Measurements from ENCODE around the gene KCNJ5. TPM values are rescaled to one million over a fixed set of nuclear protein-coding genes. Genes with fewer than 3 reads are reported as not detected.

Gene KCNJ5
- polyA plus RNA-seq, 1 donor (not counting 4 experiments of a cell fraction or from before 2014, with no cell fraction given), result 0.59 TPM

- TF ChIP-seq CTCF (optimal IDR thresholded peaks at IDR 0.05 in 1 of 3, IDR thresholded peaks at IDR 0.05 in 1 of 3, conservative IDR thresholded peaks at IDR 0.05 in 1 of 3; ENCODE audit: extremely low read depth in 1 of 3, insufficient read depth in 2 of 3, low read length in 3 of 3) (no peak), EZH2 (IDR thresholded peaks at IDR 0.05; ENCODE audit: low read length) (no peak)
- no peaks in the 10 kb centered on the region for H3K9me1 ChIP-seq (ENCODE audit: control insufficient read depth, extremely low read depth, insufficient read depth, low read length)
These were observed 44.2 kb upstream of the KCNJ5 start for GRCh38 chr11:128846985-128847384.

GRCh38 chr11:128848815-128849455 is 42.2 kb upstream of the KCNJ5 start:
- DNase-seq (ENCODE audit: low read depth, low spot score) (no peak), FAIRE-seq (no peak)
- Histone ChIP-seq H3K4me3 (ENCODE audit: control insufficient read depth in 2 of 3, extremely low read depth in 1 of 3, insufficient read depth in 2 of 3, low read depth in 1 of 3, low read length in 3 of 3) (no peak overlapping the region), H3K36me3 (ENCODE audit: control insufficient read depth in 2 of 2, extremely low read depth in 1 of 2, insufficient read depth in 2 of 2, low read length in 2 of 2) (no peaks in the 10 kb centered on the region), H3K4me2 (ENCODE audit: control insufficient read depth, extremely low read depth, insufficient read depth, low read depth, low read length) (no peak overlapping the region), H3K9ac (ENCODE audit: control insufficient read depth, extremely low read depth, insufficient read depth, low read length) (no peak overlapping the region), H3K9me1 (ENCODE audit: control insufficient read depth, extremely low read depth, insufficient read depth, low read length) (no peaks in the 10 kb centered on the region), H3K9me3 (ENCODE audit: control insufficient read depth, low read depth, low read length) (no peaks in the 10 kb centered on the region), H2AFZ (ENCODE audit: control insufficient read depth, low read length) (no peak overlapping the region), H4K20me1 (ENCODE audit: control insufficient read depth, extremely low read depth, insufficient read depth, low read length) (no peaks in the 10 kb centered on the region), H3K27me3 (ENCODE audit: control insufficient read depth, extremely low read depth, insufficient read depth, low read length) (no peaks in the 10 kb centered on the region), H3K79me2 (ENCODE audit: control insufficient read depth, insufficient read depth, low read length) (no peaks in the 10 kb centered on the region), H3K4me1 (ENCODE audit: control insufficient read depth, extremely low read depth, insufficient read depth, low read length) (no peaks in the 10 kb centered on the region), H3K27ac (ENCODE audit: control insufficient read depth, insufficient read depth, low read length) (no peak overlapping the region)
- peak; percentile 68 to 75 (median 75) for TF ChIP-seq CTCF (optimal IDR thresholded peaks at IDR 0.05 in 1 of 3, IDR thresholded peaks at IDR 0.05 in 1 of 3, conservative IDR thresholded peaks at IDR 0.05 in 1 of 3; ENCODE audit: extremely low read depth in 1 of 3, insufficient read depth in 2 of 3, low read length in 3 of 3)
- no peak for TF ChIP-seq EZH2 (IDR thresholded peaks at IDR 0.05; ENCODE audit: low read length)
- dilution Hi-C loops (cut with MboI; ENCODE audit: extremely low pct_ligation_motif_present, low sequenced_read_pairs), result no loop called here

More at GRCh38 chr11:128846985-128847384, 44.2 kb upstream of the KCNJ5 start:
- no peak overlapping the region for H2AFZ ChIP-seq (ENCODE audit: control insufficient read depth, low read length)
- H3K36me3 ChIP-seq (ENCODE audit: control insufficient read depth in 2 of 2, extremely low read depth in 1 of 2, insufficient read depth in 2 of 2, low read length in 2 of 2), result no peaks in the 10 kb centered on the region
- no peaks in the 10 kb centered on the region for H4K20me1 ChIP-seq (ENCODE audit: control insufficient read depth, extremely low read depth, insufficient read depth, low read length)
- H3K27me3 ChIP-seq (ENCODE audit: control insufficient read depth, extremely low read depth, insufficient read depth, low read length), result no peaks in the 10 kb centered on the region
- H3K79me2 ChIP-seq (ENCODE audit: control insufficient read depth, insufficient read depth, low read length), result no peaks in the 10 kb centered on the region
- H3K9ac ChIP-seq (ENCODE audit: control insufficient read depth, extremely low read depth, insufficient read depth, low read length), result no peak overlapping the region
- no peak overlapping the region for H3K27ac ChIP-seq (ENCODE audit: control insufficient read depth, insufficient read depth, low read length)
- DNase-seq (ENCODE audit: low read depth, low spot score), result no peak
- H3K9me3 ChIP-seq (ENCODE audit: control insufficient read depth, low read depth, low read length), result no peaks in the 10 kb centered on the region
- H3K4me2 ChIP-seq (ENCODE audit: control insufficient read depth, extremely low read depth, insufficient read depth, low read depth, low read length), result no peak overlapping the region
- no peaks in the 10 kb centered on the region for H3K4me1 ChIP-seq (ENCODE audit: control insufficient read depth, extremely low read depth, insufficient read depth, low read length)
- dilution Hi-C loops (cut with MboI; ENCODE audit: extremely low pct_ligation_motif_present, low sequenced_read_pairs), result no loop called here
- H3K4me3 ChIP-seq (ENCODE audit: control insufficient read depth in 2 of 3, extremely low read depth in 1 of 3, insufficient read depth in 2 of 3, low read depth in 1 of 3, low read length in 3 of 3), result no peak overlapping the region
- no peak for FAIRE-seq
